Gastroesophageal sphincter (tissue), 3 donors: ENCODE data around the gene NODAL.

Source experiments
- CTCF ChIP-seq, 4 experiments: fragments of 200-600 bp in 2 of 4; fragments of 450-650 bp in 2 of 4; sonication (generic) in 1 of 4; IDR thresholded peaks; one replicate each; pipeline ENCODE4 v1.5.1; 2017 to 2019; ENCODE audit warnings: antibody characterized with exemption in 4 of 4, mild to moderate bottlenecking in 2 of 4, moderate library complexity in 2 of 4
- POLR2A ChIP-seq, 2 donors: fragments of 450-650 bp; IDR thresholded peaks; one replicate each; pipeline ENCODE4 v1.6.1; 2017; ENCODE audit warnings: antibody characterized with exemption in 2 of 2, mild to moderate bottlenecking in 2 of 2, moderate library complexity in 1 of 2
- POLR2AphosphoS5 ChIP-seq: sonication (generic); formaldehyde crosslinking; IDR thresholded peaks from one replicate; pipeline ENCODE4 v1.6.1; 2017; ENCODE audit warnings: antibody characterized with exemption

DNA sequence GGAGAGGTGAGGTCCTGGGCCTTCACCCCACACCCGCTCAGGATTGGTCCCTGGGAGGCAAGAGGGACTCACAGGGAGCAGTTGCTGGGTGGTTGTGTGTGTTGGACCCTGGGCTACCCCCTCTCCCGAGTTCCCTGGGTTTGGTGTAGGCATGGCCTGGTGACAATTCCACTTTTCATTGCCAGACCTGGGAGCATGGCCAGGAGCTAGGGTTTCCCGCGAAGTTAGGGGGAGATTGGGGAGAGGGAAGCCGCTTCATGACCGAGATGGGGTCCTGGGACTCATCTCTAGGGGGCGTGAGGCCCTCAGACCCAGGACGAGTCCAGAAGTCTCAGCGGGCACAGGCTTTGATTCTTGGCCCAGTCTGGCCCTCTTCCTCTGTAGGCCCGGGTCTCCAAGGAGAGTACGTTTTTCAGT is 37.7 kb upstream of the NODAL start:
- TF ChIP-seq CTCF (IDR thresholded peaks at IDR 0.05): no peak
- TF ChIP-seq POLR2A (IDR thresholded peaks at IDR 0.05): no peak
- TF ChIP-seq POLR2AphosphoS5: no peak
